K562 (cell line): Measurements from ENCODE around the gene SERPINA12. TPM values are rescaled to one million over a fixed set of nuclear protein-coding genes. Genes with fewer than 3 reads are reported as not detected.

Experiments used
- ATAC-seq: fragments of 200-7000 bp; cut with Tn5 transposase; 3 replicates; pipeline ENCODE4 v1.9.1; 2020; ENCODE audit warnings: moderate library complexity
- BruUV-seq: library from RNA; stranded (reverse); fragments of 400-500 nt; replicated peaks from 2 replicates; lab custom pipeline; 2021; lab: Mats Ljungman, UMichigan
- CTCF ChIA-PET: fragments of 300-600 bp; formaldehyde crosslinking; extraction: SDS; loops from one replicate; lab custom pipeline; 2021; ENCODE audit warnings: low intra/inter-chr PET ratio; lab: Yijun Ruan, JAX
- POLR2A ChIA-PET: fragments of 300-600, 350-650 bp; sonication (Branson Sonifier 250); formaldehyde crosslinking; extraction: SDS; loops from one replicate; lab custom pipeline; 2021; ENCODE audit warnings: antibody characterized with exemption, inconsistent platforms; lab: Yijun Ruan, JAX
- DNase-seq, 4 experiments: peaks; one replicate each; pipeline versions ENCODE4 v3.0.0 to v3.0.0-alpha.2; 2011 to 2018; ENCODE audit warnings: low spot score in 3 of 4, mixed read lengths in 3 of 4; ENCODE audit errors: extremely low read depth in 1 of 4
- FAIRE-seq: peaks from 2 replicates; lab custom pipeline; 2011; peaks lifted over from hg19 to GRCh38; lab: Jason Lieb, UNC
- H2AFZ ChIP-seq: 2 replicates; pipeline ENCODE4 v1.6.0; 2011; ENCODE audit warnings: low read depth, low read length, control low read depth, inconsistent platforms
- H3K27ac ChIP-seq: fragments of 200-600 bp; 3 replicates; pipeline ENCODE4 v1.8.0; 2011; ENCODE audit warnings: low read depth, mild to moderate bottlenecking, control low read depth, inconsistent platforms, low read length, moderate library complexity, mixed read lengths; ENCODE audit errors: extremely low read depth
- H3K27me3 ChIP-seq, 2 experiments: fragments of 300-600 bp in 1 of 2; 2 replicates in 1 of 2; 3 replicates in 1 of 2; pipeline versions ENCODE4 v1.6.0 to v1.8.0; 2011; ENCODE audit warnings: inconsistent platforms in 2 of 2, low read length in 2 of 2, mild to moderate bottlenecking in 1 of 2, mixed read lengths in 1 of 2, moderate library complexity in 1 of 2; ENCODE audit not compliant: control insufficient read depth in 2 of 2, insufficient read depth in 2 of 2
- H3K36me3 ChIP-seq: fragments of 300-600 bp; 3 replicates; pipeline ENCODE4 v1.8.0; 2011; ENCODE audit warnings: mild to moderate bottlenecking, low read length, inconsistent platforms; ENCODE audit not compliant: control insufficient read depth, insufficient read depth
- H3K4me1 ChIP-seq, 2 experiments: fragments of 200-600 bp in 1 of 2; replicated peaks in 1 of 2; 2 replicates in 1 of 2; 3 replicates in 1 of 2; pipeline versions ENCODE4 v1.5.1 to v1.8.0; 2011; ENCODE audit warnings: inconsistent platforms in 2 of 2, low read length in 2 of 2, mild to moderate bottlenecking in 1 of 2, mixed read lengths in 1 of 2, moderate library complexity in 1 of 2; ENCODE audit not compliant: control insufficient read depth in 2 of 2, insufficient read depth in 2 of 2
- H3K4me2 ChIP-seq: 2 replicates; pipeline ENCODE4 v1.6.1; 2011; ENCODE audit warnings: low read length, control low read depth, inconsistent platforms, mixed read lengths; ENCODE audit not compliant: insufficient read depth
- H3K4me3 ChIP-seq: fragments of 200-600 bp; sonication (generic), shearing (Covaris generic); 2 replicates; pipeline ENCODE4 v1.5.1; 2016; ENCODE audit warnings: control low read depth, inconsistent platforms
- H3K79me2 ChIP-seq: fragments of 200-600 bp; 3 replicates; pipeline ENCODE4 v1.8.0; 2011; ENCODE audit warnings: low read length, inconsistent platforms; ENCODE audit not compliant: control insufficient read depth, insufficient read depth
- H3K9ac ChIP-seq, 2 experiments: 2 replicates each; pipeline versions ENCODE4 v1.6.0 to v1.6.1; 2011; ENCODE audit warnings: low read depth in 2 of 2, low read length in 2 of 2, control low read depth in 1 of 2, inconsistent platforms in 1 of 2, mild to moderate bottlenecking in 1 of 2, mixed read lengths in 1 of 2; ENCODE audit not compliant: insufficient read depth in 1 of 2
- H3K9me1 ChIP-seq: one replicate; pipeline ENCODE4 v1.6.0; 2011; ENCODE audit warnings: inconsistent platforms, mild to moderate bottlenecking, low read length, moderate library complexity; ENCODE audit not compliant: control insufficient read depth, insufficient read depth
- H3K9me3 ChIP-seq: replicated peaks from 2 replicates; pipeline ENCODE4 v1.5.1; 2011; ENCODE audit warnings: low read depth, low read length, inconsistent platforms; ENCODE audit not compliant: control insufficient read depth, insufficient read depth
- H4K20me1 ChIP-seq: replicated peaks from 2 replicates; pipeline ENCODE4 v1.6.1; 2011; ENCODE audit warnings: low read length, inconsistent platforms, mixed read lengths; ENCODE audit not compliant: control insufficient read depth, insufficient read depth
- BCL6 ChIP-seq: fragments of 250-450 bp; sonication (Bioruptor Pico); IDR thresholded peaks from 2 replicates; pipeline ENCODE4 v1.4.0; 2020
- BDP1 ChIP-seq: IDR thresholded peaks from 3 replicates; pipeline ENCODE4 v1.6.1; 2011; ENCODE audit not compliant: insufficient read length, insufficient read depth
- PTBP1 ChIP-seq: fragments of 200-400 bp; formaldehyde crosslinking; IDR thresholded peaks from 2 replicates; pipeline ENCODE4 v1.6.1; 2017; ENCODE audit warnings: low read depth, low read length
- SMARCB1 ChIP-seq: IDR thresholded peaks from 2 replicates; pipeline ENCODE4 v1.6.1; 2011; ENCODE audit warnings: improper control_type of control experiment, low read depth; ENCODE audit not compliant: insufficient read length
- ZNF668 ChIP-seq: fragments of 250-450 bp; sonication (Bioruptor Pico); IDR thresholded peaks from 2 replicates; pipeline ENCODE4 v1.8.0; 2022; ENCODE audit warnings: mild to moderate bottlenecking, inconsistent platforms
- ZNF766 ChIP-seq: fragments of 200-800 bp; sonication (Bioruptor generic); conservative IDR thresholded peaks from 2 replicates; pipeline ENCODE4 v1.6.1; 2016; ENCODE audit warnings: missing genetic modification characterization, missing compliant biosample characterization
- WGBS: fragments of 100-300 bp; shearing (Covaris generic); methylation state at CpG from one replicate; pipeline ENCODE4 v1.1.6; 2016; ENCODE audit warnings: low coverage, mixed read lengths; ENCODE audit not compliant: insufficient coverage; ENCODE audit errors: missing lambda C conversion rate; 5-methylcytosine and 5-hydroxymethylcytosine counted together
- in situ Hi-C: fragments of 300-500 bp; cut with MboI; formaldehyde crosslinking; loops from 4 replicates; pipeline ENCODE4 v1.15.0; 2018; ENCODE audit warnings: inconsistent platforms, mixed read lengths
- intact Hi-C: fragments of 100-400 bp; cut with micrococcal nuclease; formaldehyde crosslinking; loops from 2 replicates; pipeline ENCODE4 v1.14.2; 2022
- polyA plus RNA-seq, 8 experiments: library from polyadenylated mRNA; depleted of rRNA in 4 of 8; stranded (reverse) in 5 of 8; unstranded in 3 of 8; fragments of >200 nt; fragmentation: Nextera tagmentation in 2 of 8; fragmentation: Illumina TruSeq in 1 of 8; extraction: Ambion mirVana in 2 of 8; extraction: Trizol in 1 of 8; gene quantifications; 2 replicates each; pipeline versions ENCODE4 v1.2.1 to v1.2.3, GENCODE V29; 2011 to 2014; ENCODE audit warnings: inconsistent platforms in 1 of 8, missing spikeins in 1 of 8
- total RNA-seq, 7 experiments: library from RNA; depleted of rRNA in 6 of 7; stranded (reverse); fragments of >200 nt in 6 of 7; fragmentation: Illumina TruSeq in 2 of 7; extraction: Trizol in 2 of 7; gene quantifications; 2 replicates each; pipeline versions ENCODE4 v1.2.1 to v1.2.3, GENCODE V29; 2011 to 2021; ENCODE audit warnings: low replicate concordance in 1 of 7
- TF ChIP-seq, protein P1 (sequence below): sonication (generic); formaldehyde crosslinking; IDR thresholded peaks from 2 replicates; pipeline ENCODE4 v1.8.1; 2022; ENCODE audit warnings: missing genetic modification reagents

Gene SERPINA12
- total and polyA plus RNA-seq, 9 of the 15 experiments (the other 6 are each of a cell fraction or from before 2014, with no cell fraction given), result not detected

DNA sequence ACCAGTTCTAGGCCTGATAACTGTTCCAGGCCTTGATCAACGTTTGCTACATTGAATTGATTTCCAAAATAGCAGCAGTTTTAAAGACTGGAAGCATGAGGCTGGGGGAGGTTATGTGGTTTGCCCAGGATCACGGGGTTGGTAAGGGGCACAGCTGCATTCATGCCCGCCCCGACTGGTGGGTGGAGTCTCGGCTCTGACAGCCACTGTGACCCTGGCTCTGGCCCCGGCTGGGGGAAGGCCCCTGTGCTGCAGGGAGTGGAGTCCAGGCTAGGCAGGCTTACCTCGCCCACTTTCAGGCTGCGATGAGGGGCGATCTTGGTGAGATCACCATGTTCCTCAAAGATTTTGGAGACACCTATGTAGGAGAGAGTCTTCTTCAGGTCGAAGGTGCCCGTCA is 19.9 kb downstream of the SERPINA12 start:
- in situ Hi-C loops (no loop called here), intact Hi-C loops (no loop called here)
- ChIA-PET POLR2A (no interaction called here), CTCF (no interaction called here)
- BruUV-seq, result no TSS peak
- TF ChIP-seq, protein P1, sequence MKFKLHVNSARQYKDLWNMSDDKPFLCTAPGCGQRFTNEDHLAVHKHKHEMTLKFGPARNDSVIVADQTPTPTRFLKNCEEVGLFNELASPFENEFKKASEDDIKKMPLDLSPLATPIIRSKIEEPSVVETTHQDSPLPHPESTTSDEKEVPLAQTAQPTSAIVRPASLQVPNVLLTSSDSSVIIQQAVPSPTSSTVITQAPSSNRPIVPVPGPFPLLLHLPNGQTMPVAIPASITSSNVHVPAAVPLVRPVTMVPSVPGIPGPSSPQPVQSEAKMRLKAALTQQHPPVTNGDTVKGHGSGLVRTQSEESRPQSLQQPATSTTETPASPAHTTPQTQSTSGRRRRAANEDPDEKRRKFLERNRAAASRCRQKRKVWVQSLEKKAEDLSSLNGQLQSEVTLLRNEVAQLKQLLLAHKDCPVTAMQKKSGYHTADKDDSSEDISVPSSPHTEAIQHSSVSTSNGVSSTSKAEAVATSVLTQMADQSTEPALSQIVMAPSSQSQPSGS (CRISPR knock-in tag), result no peak
- TF ChIP-seq SMARCB1 (no peak), PTBP1 (no peak), BDP1 (no peak), BCL6 (CRISPR knock-in tag) (no peak), ZNF766 (no peak), ZNF668 (CRISPR knock-in tag) (no peak)
- H3K36me3 ChIP-seq, result no peaks in the 10 kb centered on the region
- H3K9me3 ChIP-seq, result no peaks in the 10 kb centered on the region
- H3K27me3 ChIP-seq, result peaks cover 0 to 8% of the 10 kb centered on the region in 2 experiments; a peak in 1 of 5 replicates
- FAIRE-seq (no peak), ATAC-seq (no peak), DNase-seq (no peak)
- H3K79me2 ChIP-seq, result no peaks in the 10 kb centered on the region
- H3K4me3 ChIP-seq, result no peak overlapping the region
- 0% methylated on average over 4 of the region's 11 CpGs for WGBS
- H3K4me1 ChIP-seq, result no peaks in the 10 kb centered on the region
- H3K9me1 ChIP-seq, result no peaks in the 10 kb centered on the region
- H3K9ac ChIP-seq, result no peak overlapping the region
- no peak overlapping the region for H3K4me2 ChIP-seq
- no peaks in the 10 kb centered on the region for H4K20me1 ChIP-seq
- H3K27ac ChIP-seq, result no peak overlapping the region
- H2AFZ ChIP-seq, result no peak overlapping the region
